Activated naive CD4-positive, alpha-beta T cell treated with anti-CD3 and anti-CD28 coated beads, Interleukin-2, amount 10 ng/mL, durations not matched to agents 7 days and 5 days (primary cell): ENCODE measurements around the gene HTR6.

Experiments
- CTCF ChIA-PET: fragments of 350-600 bp; sonication (Branson Sonifier 250); formaldehyde crosslinking; loops from one replicate; lab custom pipeline; 2021; ENCODE audit warnings: antibody characterized with exemption; lab: Charles Lee
- DNase-seq: peaks from one replicate; pipeline ENCODE4 v3.0.0-alpha.2; 2020
- H3K27ac Mint-ChIP-seq: one replicate; pipeline ENCODE4 v1.8.0; 2021; ENCODE audit warnings: mild to moderate bottlenecking, moderate library complexity, mixed read lengths
- H3K27me3 Mint-ChIP-seq: one replicate; pipeline ENCODE4 v1.8.0; 2021; ENCODE audit warnings: mild to moderate bottlenecking, mixed read lengths
- H3K36me3 Mint-ChIP-seq: one replicate; pipeline ENCODE4 v1.8.0; 2021; ENCODE audit warnings: mixed read lengths
- H3K4me1 Mint-ChIP-seq: one replicate; pipeline ENCODE4 v1.8.0; 2021; ENCODE audit warnings: mixed read lengths
- H3K4me3 Mint-ChIP-seq: one replicate; pipeline ENCODE4 v1.8.0; 2021; ENCODE audit warnings: mild to moderate bottlenecking, moderate library complexity, mixed read lengths
- H3K9me3 Mint-ChIP-seq: one replicate; pipeline ENCODE4 v1.8.0; 2021; ENCODE audit warnings: mixed read lengths

HTR6 gene

DNA sequence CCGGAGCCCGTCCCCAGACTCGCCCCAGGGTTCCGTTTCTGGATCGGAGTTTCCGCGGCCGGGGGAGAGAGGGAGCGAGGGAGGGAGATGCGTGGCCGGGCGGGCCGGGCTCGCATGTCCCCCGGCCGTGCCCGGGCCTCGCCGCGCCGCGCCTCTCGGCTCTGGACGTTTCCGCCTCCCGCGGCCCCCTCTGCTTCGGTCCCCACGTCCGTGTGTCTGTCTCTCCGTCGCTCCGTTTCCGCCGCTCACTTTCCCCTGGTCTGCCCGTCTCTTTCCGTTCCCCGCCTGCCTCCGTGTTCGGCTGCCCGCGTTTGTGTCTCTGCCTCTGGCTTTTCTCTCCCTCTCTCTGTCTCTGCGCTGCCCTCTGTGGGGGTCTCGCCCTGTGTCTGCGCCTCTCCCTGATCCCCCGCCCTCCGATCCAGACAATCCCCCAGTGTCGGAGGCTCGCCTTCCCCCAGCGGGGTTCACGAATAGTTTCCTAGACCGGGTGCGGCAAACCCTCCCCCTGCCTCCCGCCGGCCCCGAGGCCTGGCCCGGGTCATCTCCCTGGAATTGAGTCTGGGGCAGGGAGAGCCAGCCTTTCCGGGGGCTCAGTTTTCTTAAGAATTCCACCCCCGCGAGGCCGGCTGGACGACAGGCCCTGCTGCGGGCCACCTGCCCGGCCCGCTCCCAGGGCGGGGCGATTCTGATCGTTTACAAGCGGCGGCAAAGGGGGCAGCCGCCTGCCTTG, 19.8 kb upstream of the HTR6 start:
- Mint-ChIP-seq H3K36me3 (peaks cover 2% of the 10 kb centered on the region), H3K27me3 (peaks cover 57% of the 10 kb centered on the region), H3K9me3 (no peaks in the 10 kb centered on the region), H3K4me1 (peaks cover 36% of the 10 kb centered on the region), H3K27ac (peak overlapping the region; percentile 86), H3K4me3 (peak overlapping the region; percentile 99)
- CTCF ChIA-PET = interaction anchor here (0.9 to 1.4 kb wide), 3 partner anchors 9 to 16 kb away, joined by 3 to 4 read pairs (median 3); no protein-coding TSS in a partner anchor
- peak; percentile 73 for DNase-seq

GRCh38 chr1:19645411-19646251, 19.0 kb upstream of the HTR6 start:
- DNase-seq = no peak
- Mint-ChIP-seq H3K27ac (no peak overlapping the region), H3K9me3 (no peaks in the 10 kb centered on the region), H3K4me1 (peaks cover 36% of the 10 kb centered on the region), H3K36me3 (peaks cover 2% of the 10 kb centered on the region), H3K4me3 (peak overlapping the region; percentile 99), H3K27me3 (peaks cover 52% of the 10 kb centered on the region)
- CTCF ChIA-PET = interaction anchor here (1.1 to 1.4 kb wide), 3 partner anchors 8 to 302 kb away, joined by 3 to 5 read pairs (median 3); no protein-coding TSS in a partner anchor

DNA sequence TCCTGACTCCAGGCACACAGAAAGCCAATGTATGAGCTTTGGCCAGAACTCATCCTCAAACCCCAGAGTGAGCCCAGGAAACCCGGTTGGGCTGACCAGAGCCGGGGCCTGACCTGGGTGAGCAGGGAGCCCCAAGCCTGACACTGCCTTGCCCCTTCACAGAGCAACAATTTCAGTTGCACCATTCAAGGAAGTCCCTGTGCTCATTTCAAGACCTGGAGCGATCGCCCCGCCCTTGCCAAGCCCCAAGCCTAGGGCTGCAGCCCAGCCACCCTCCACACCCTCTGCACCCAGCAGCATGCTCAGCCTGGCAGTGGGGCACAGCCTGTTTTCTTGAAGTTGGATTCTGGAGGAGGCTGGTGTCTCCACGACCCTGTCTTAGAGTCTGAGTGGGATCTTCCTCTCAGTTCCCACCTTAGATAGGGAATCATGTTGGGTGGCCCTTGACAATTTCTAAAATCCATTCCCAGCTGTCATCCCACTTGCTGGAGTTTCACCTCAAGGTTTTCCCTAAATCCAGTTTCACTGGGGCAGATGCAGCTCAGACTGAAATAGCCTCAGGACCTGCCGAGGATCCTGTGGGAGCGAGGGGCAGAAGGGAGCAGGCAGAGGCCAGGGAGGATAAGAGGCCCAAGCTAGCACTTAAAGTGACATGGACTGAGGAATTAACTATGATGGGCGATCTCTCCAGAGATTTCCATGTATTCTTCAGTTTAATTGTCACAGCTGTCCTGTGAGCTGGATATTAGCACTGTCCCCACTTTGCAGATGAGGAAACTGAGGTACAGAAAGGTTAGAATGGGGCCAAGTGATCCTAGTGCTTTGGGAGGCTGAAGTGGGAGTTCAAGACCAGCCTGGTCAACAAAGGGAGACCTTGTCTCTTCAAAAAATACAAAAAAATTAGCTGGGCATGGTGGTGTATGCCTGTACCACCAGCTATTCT, 18.0 kb upstream of the HTR6 start:
- H3K36me3 Mint-ChIP-seq = peaks cover 2% of the 10 kb centered on the region
- H3K4me1 Mint-ChIP-seq = peaks cover 36% of the 10 kb centered on the region
- H3K27ac Mint-ChIP-seq = peak overlapping the region; percentile 55
- CTCF ChIA-PET = interaction anchor here (0.7 to 2.5 kb wide), 7 partner anchors 7 to 303 kb away, joined by 3 to 8 read pairs (median 5); no protein-coding TSS in a partner anchor
- peak; percentile 52 for DNase-seq
- H3K9me3 Mint-ChIP-seq = no peaks in the 10 kb centered on the region
- H3K4me3 Mint-ChIP-seq = peak overlapping the region; percentile 99
- H3K27me3 Mint-ChIP-seq = peaks cover 42% of the 10 kb centered on the region

- Mint-ChIP-seq H3K4me3 (peak overlapping the region; percentile 20), H3K27ac (peak overlapping the region; percentile 54), H3K27me3 (peaks cover 35% of the 10 kb centered on the region), H3K9me3 (no peaks in the 10 kb centered on the region), H3K36me3 (peaks cover 2% of the 10 kb centered on the region), H3K4me1 (peaks cover 36% of the 10 kb centered on the region)
- CTCF ChIA-PET = interaction anchor here (0.7 to 2.5 kb wide), 8 partner anchors 49 to 304 kb away, joined by 3 to 8 read pairs (median 5); no protein-coding TSS in a partner anchor
- DNase-seq = peak; percentile 72
Observed at GRCh38 chr1:19647643-19648042, 17.0 kb upstream of the HTR6 start.

GRCh38 chr1:19648239-19648638, 16.4 kb upstream of the HTR6 start:
- Mint-ChIP-seq H3K4me3 (no peak overlapping the region), H3K4me1 (peaks cover 33% of the 10 kb centered on the region), H3K27ac (no peak overlapping the region), H3K9me3 (no peaks in the 10 kb centered on the region), H3K36me3 (peaks cover 2% of the 10 kb centered on the region), H3K27me3 (peaks cover 29% of the 10 kb centered on the region)
- CTCF ChIA-PET = interaction anchor here (0.8 to 2.5 kb wide), 7 partner anchors 14 to 403 kb away, joined by 3 to 8 read pairs (median 5); no protein-coding TSS in a partner anchor
- DNase-seq = no peak

DNA sequence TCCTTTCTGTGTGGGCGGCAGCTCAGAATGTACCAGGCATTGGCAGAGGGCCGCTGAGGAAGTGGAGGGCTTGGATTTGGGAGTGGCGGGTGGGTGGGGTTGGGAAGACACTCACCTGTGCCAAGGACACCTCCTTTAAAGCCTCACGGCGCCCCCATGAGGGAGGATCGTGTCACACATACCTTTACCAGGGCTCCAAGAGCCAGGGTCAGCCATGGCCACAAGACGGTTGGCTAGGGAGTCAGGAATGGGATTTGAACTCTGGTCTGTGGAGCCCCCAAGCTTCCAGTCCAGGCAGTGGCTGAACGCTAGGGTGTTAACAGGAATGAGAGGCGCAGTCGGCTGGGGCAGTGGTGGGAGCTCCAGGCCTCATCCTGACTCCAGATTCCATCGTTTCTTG, 16.0 kb upstream of the HTR6 start:
- CTCF ChIA-PET = interaction anchor here (0.8 to 2.5 kb wide), 7 partner anchors 13 to 404 kb away, joined by 3 to 8 read pairs (median 5); no protein-coding TSS in a partner anchor
- peaks cover 32% of the 10 kb centered on the region for H3K4me1 Mint-ChIP-seq
- no peak overlapping the region for H3K4me3 Mint-ChIP-seq
- no peaks in the 10 kb centered on the region for H3K9me3 Mint-ChIP-seq
- H3K36me3 Mint-ChIP-seq = peaks cover 2% of the 10 kb centered on the region
- no peak overlapping the region for H3K27ac Mint-ChIP-seq
- H3K27me3 Mint-ChIP-seq = peaks cover 24% of the 10 kb centered on the region
- no peak for DNase-seq

DNA sequence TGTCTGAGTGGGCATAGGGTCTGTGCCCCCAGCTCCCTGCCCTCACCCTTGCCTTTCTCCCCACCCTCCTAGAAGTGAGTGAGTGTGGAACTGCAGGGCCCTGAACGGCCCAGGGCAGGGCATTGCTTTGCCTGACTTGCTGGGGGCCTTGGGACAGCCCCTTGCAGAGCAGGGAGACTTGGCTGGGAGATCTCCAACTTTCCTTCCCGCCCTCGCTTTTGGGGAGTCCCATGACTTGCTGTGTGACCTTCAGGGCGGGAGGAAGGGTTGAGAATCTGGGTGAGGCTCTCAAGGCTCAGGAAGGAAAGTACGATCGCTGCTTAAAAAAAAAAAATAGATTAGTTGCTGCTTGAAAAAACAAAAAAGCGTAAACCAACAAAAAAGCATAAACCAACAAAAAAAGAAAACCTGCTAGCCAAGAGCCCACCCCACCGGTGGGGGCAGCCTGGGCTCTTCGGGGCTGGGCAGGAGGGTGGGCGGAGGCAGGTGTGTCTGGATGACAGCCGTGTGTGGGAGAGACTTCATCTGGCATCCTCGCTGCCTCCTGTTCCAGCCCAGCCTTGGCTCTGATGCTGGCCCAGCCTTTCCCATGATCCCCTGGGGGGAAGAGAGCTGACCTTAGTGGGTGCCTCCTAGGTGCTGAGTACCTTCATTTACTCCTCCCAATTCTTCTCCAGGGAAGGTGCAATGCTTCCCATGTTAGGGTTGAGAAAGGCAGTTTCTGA, 14.1 kb upstream of the HTR6 start:
- H3K27ac Mint-ChIP-seq = no peak overlapping the region

GRCh38 chr1:19651141-19651737, 13.4 kb upstream of the HTR6 start:
- peaks cover 27% of the 10 kb centered on the region for H3K4me1 Mint-ChIP-seq
- CTCF ChIA-PET = interaction anchor here (0.7 to 2.5 kb wide), 19 partner anchors 9 to 1537 kb away, joined by 3 to 17 read pairs (median 3); a partner anchor contains a TSS
- DNase-seq = peak; percentile 70
- no peak overlapping the region for H3K27ac Mint-ChIP-seq
- peaks cover 6% of the 10 kb centered on the region for H3K27me3 Mint-ChIP-seq
- no peaks in the 10 kb centered on the region for H3K36me3 Mint-ChIP-seq
- no peaks in the 10 kb centered on the region for H3K9me3 Mint-ChIP-seq
- H3K4me3 Mint-ChIP-seq = no peak overlapping the region

More for the DNA sequence above, 14.1 kb upstream of the HTR6 start:
- CTCF ChIA-PET = interaction anchor here (0.7 to 2.5 kb wide), 17 partner anchors 9 to 396 kb away, joined by 3 to 17 read pairs (median 4); a partner anchor contains a TSS
- Mint-ChIP-seq H3K9me3 (no peaks in the 10 kb centered on the region), H3K36me3 (no peaks in the 10 kb centered on the region), H3K4me1 (peaks cover 30% of the 10 kb centered on the region), H3K4me3 (no peak overlapping the region), H3K27me3 (peaks cover 13% of the 10 kb centered on the region)
- no peak for DNase-seq

GRCh38 chr1:19654386-19654785, 10.3 kb upstream of the HTR6 start:
- H3K4me3 Mint-ChIP-seq = no peak overlapping the region
- no peaks in the 10 kb centered on the region for H3K27me3 Mint-ChIP-seq

DNA sequence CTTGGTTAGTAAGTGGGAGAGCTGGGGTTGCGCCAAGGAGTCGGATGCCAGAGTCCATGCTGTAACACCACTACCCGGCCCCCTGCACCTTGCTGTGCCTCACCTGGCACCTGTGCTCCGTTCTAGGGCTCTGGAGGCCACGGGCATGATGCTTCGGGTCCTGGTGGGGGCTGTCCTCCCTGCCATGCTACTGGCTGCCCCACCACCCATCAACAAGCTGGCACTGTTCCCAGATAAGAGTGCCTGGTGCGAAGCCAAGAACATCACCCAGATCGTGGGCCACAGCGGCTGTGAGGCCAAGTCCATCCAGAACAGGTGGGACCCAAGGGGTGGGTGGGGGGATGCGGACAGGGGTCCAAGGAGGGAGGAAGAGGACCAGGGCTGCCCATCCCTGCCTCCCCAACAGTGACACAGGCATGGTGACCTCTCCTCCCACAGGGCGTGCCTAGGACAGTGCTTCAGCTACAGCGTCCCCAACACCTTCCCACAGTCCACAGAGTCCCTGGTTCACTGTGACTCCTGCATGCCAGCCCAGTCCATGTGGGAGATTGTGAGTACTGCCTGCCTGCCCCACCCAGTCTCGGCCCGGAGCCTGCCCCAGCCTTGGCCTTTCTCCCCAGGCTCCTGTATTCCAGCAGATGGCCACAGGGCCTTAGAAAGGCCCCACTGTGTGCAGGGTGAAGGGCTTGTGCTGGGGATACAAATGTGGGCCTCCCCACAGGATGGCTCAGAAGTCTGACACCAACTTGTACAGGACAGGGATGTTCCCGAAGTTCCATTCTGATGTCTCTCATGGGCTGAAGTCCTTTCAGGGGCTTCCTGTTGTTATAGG, 9.6 kb upstream of the HTR6 start:
- Mint-ChIP-seq H3K27me3 (peaks cover 6% of the 10 kb centered on the region), H3K9me3 (no peaks in the 10 kb centered on the region), H3K27ac (no peak overlapping the region), H3K4me1 (peaks cover 17% of the 10 kb centered on the region), H3K4me3 (no peak overlapping the region), H3K36me3 (no peaks in the 10 kb centered on the region)
- DNase-seq = no peak
- CTCF ChIA-PET = interaction anchor here (1.3 to 2.0 kb wide), 9 partner anchors 13 to 404 kb away, joined by 3 to 10 read pairs (median 4); partner anchors contain the start of genes EMC1 and MRTO4

More at GRCh38 chr1:19654386-19654785, 10.3 kb upstream of the HTR6 start:
- Mint-ChIP-seq H3K27ac (no peak overlapping the region), H3K36me3 (no peaks in the 10 kb centered on the region), H3K9me3 (no peaks in the 10 kb centered on the region), H3K4me1 (peaks cover 12% of the 10 kb centered on the region)
- CTCF ChIA-PET = interaction anchor here (0.6 to 2.0 kb wide), 23 partner anchors 8 to 403 kb away, joined by 3 to 12 read pairs (median 4); partner anchors contain the start of genes EMC1 and MRTO4
- no peak for DNase-seq

GRCh38 chr1:19655718-19656080, 9.0 kb upstream of the HTR6 start:
- Mint-ChIP-seq H3K36me3 (no peaks in the 10 kb centered on the region), H3K4me1 (peaks cover 18% of the 10 kb centered on the region), H3K4me3 (no peak overlapping the region)

More at GRCh38 chr1:19655718-19656080, 9.0 kb upstream of the HTR6 start:
- Mint-ChIP-seq H3K27me3 (peaks cover 6% of the 10 kb centered on the region), H3K27ac (peak overlapping the region; percentile 0), H3K9me3 (no peaks in the 10 kb centered on the region)
- CTCF ChIA-PET = no interaction called here
- no peak for DNase-seq
